H1 (cell line): Measurements from ENCODE around the gene SPATA33.

Experiments
- EP300 ChIP-seq, 2 experiments: IDR thresholded peaks; 1 replicate in 1 of 2; 2 replicates in 1 of 2; pipeline ENCODE4 v1.6.1; 2011 to 2012; ENCODE audit warnings: low read depth in 2 of 2, low read length in 2 of 2, mild to moderate bottlenecking in 2 of 2, borderline replicate concordance in 1 of 2, inconsistent platforms in 1 of 2, moderate library complexity in 1 of 2
- EZH2 ChIP-seq: fragments of 200-600 bp; sonication (generic); IDR thresholded peaks from 2 replicates; pipeline ENCODE4 v1.7.1; 2012; ENCODE audit warnings: low read depth, mild to moderate bottlenecking, moderate library complexity, low read length, inconsistent platforms; ENCODE audit not compliant: severe bottlenecking
- HDAC6 ChIP-seq: IDR thresholded peaks from one replicate; pipeline ENCODE4 v1.7.1; 2012; ENCODE audit warnings: low read depth, mild to moderate bottlenecking, inconsistent platforms, low read length, moderate library complexity
- POLR2A ChIP-seq, 2 experiments: IDR thresholded peaks; 1 replicate in 1 of 2; 2 replicates in 1 of 2; pipeline ENCODE4 v1.6.1; 2011; ENCODE audit warnings: low read depth in 2 of 2, low read length in 2 of 2, mild to moderate bottlenecking in 2 of 2; ENCODE audit errors: control extremely low read depth in 1 of 2
- RAD21 ChIP-seq, 2 experiments: IDR thresholded peaks in 1 of 2; conservative IDR thresholded peaks in 1 of 2; 2 replicates each; pipeline ENCODE4 v1.6.1; 2011; ENCODE audit warnings: low read depth in 2 of 2, low read length in 2 of 2, improper control_type of control experiment in 1 of 2, inconsistent platforms in 1 of 2, mild to moderate bottlenecking in 1 of 2, moderate library complexity in 1 of 2
- RFX5 ChIP-seq: IDR thresholded peaks from 2 replicates; pipeline ENCODE4 v1.6.1; 2011; ENCODE audit warnings: low read depth, low read length, improper control_type of control experiment, borderline replicate concordance
- SP1 ChIP-seq: IDR thresholded peaks from 2 replicates; pipeline ENCODE4 v1.6.1; 2011; ENCODE audit warnings: low read depth, low read length
- TF ChIP-seq, protein P1 (sequence below): IDR thresholded peaks from 2 replicates; pipeline ENCODE4 v1.6.1; 2012; ENCODE audit warnings: inconsistent platforms

DNA sequence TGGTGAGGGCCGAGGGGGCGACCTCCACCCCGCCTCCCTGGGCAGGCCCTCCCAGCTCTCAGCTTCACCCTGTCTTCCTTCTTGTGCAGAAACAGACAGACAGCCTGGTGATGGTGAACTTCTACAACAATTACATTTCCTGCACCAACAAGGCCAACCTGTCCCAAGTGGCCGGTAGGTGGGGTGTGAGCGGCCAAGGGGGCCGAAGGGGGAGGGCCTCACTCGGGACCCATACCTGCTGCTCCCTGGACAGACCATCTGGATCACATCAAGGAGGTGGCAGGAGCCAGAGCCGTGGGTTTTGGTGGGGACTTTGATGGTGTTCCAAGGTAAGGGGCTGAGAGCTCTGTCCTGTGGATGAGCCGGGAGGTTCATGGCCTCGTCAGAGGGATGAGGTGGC, 20.3 kb upstream of the SPATA33 start:
- TF ChIP-seq HDAC6 = no peak
- TF ChIP-seq EP300 (IDR thresholded peaks at IDR 0.05; ENCODE audit: borderline replicate concordance in 1 of 2, low read depth in 2 of 2, low read length in 2 of 2) = no peak
- TF ChIP-seq, protein P1, sequence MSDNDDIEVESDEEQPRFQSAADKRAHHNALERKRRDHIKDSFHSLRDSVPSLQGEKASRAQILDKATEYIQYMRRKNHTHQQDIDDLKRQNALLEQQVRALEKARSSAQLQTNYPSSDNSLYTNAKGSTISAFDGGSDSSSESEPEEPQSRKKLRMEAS = no peak
- no peak for TF ChIP-seq SP1
- no peak for TF ChIP-seq RAD21 (IDR thresholded peaks at IDR 0.05 in 1 of 2, conservative IDR thresholded peaks at IDR 0.05 in 1 of 2; ENCODE audit: low read depth in 2 of 2, low read length in 2 of 2)
- no peak for TF ChIP-seq EZH2
- TF ChIP-seq RFX5 = no peak
- no peak for TF ChIP-seq POLR2A (IDR thresholded peaks at IDR 0.05; ENCODE audit: control extremely low read depth in 1 of 2, low read depth in 2 of 2, low read length in 2 of 2)
